MM.1S (cell line): ENCODE results near the gene FAM83B.

ENCODE experiments used
- DNase-seq: peaks from one replicate; pipeline ENCODE4 v3.0.0-alpha.2; 2015
- H2AFZ ChIP-seq: fragments of 300-600 bp; sonication (generic); 2 replicates; pipeline ENCODE4 v1.6.0; 2016; ENCODE audit warnings: antibody characterized with exemption, low read length
- H3F3A ChIP-seq: fragments of 300-600 bp; sonication (generic); 2 replicates; pipeline ENCODE4 v1.6.1; 2016; ENCODE audit warnings: mild to moderate bottlenecking, antibody characterized with exemption, low read length, moderate library complexity, mixed read lengths; ENCODE audit not compliant: insufficient read depth
- H3K27ac ChIP-seq: fragments of 300-600 bp; sonication (generic); 2 replicates; pipeline ENCODE4 v1.5.1; 2016; ENCODE audit warnings: mild to moderate bottlenecking, low read length
- H3K27me3 ChIP-seq: fragments of 300-600 bp; sonication (generic); replicated peaks from 2 replicates; pipeline ENCODE4 v1.6.0; 2016; ENCODE audit warnings: low read length; ENCODE audit not compliant: insufficient read depth
- H3K36me3 ChIP-seq: fragments of 300-600 bp; sonication (generic); replicated peaks from 2 replicates; pipeline ENCODE4 v1.6.1; 2016; ENCODE audit warnings: mild to moderate bottlenecking, low read length, mixed read lengths; ENCODE audit not compliant: insufficient read depth
- H3K4me1 ChIP-seq: fragments of 300-600 bp; sonication (generic); 2 replicates; pipeline ENCODE4 v1.6.1; 2016; ENCODE audit warnings: low read length, mixed read lengths
- H3K4me2 ChIP-seq: fragments of 300-600 bp; sonication (generic); 2 replicates; pipeline ENCODE4 v1.6.0; 2016; ENCODE audit warnings: low read depth, low read length
- H3K4me3 ChIP-seq: fragments of 300-600 bp; sonication (generic); 2 replicates; pipeline ENCODE4 v1.5.1; 2016; ENCODE audit warnings: low read length, mixed read lengths
- H3K79me2 ChIP-seq: fragments of 300-600 bp; sonication (generic); 2 replicates; pipeline ENCODE4 v1.6.1; 2016; ENCODE audit warnings: mixed run types, low read length, mixed read lengths
- H3K9ac ChIP-seq: fragments of 300-600 bp; sonication (generic); 2 replicates; pipeline ENCODE4 v1.6.1; 2016; ENCODE audit warnings: low read length, mixed read lengths
- H3K9me2 ChIP-seq: fragments of 300-600 bp; sonication (generic); replicated peaks from 2 replicates; pipeline ENCODE4 v1.6.1; 2016; ENCODE audit warnings: mild to moderate bottlenecking, low read length, mixed read lengths; ENCODE audit not compliant: insufficient read depth
- H3K9me3 ChIP-seq: fragments of 300-600 bp; sonication (generic); replicated peaks from 2 replicates; pipeline ENCODE4 v1.6.1; 2016; ENCODE audit warnings: mild to moderate bottlenecking, low read length, mixed read lengths; ENCODE audit not compliant: insufficient read depth
- H4K20me1 ChIP-seq: fragments of 300-600 bp; sonication (generic); 2 replicates; pipeline ENCODE4 v1.6.1; 2016; ENCODE audit warnings: mild to moderate bottlenecking, low read length, moderate library complexity, mixed read lengths; ENCODE audit not compliant: insufficient read depth
- EZH2 ChIP-seq: fragments of 300-600 bp; sonication (generic); optimal IDR thresholded peaks from 2 replicates; pipeline ENCODE3; 2017; ENCODE audit warnings: low read depth, mild to moderate bottlenecking, antibody characterized with exemption, low read length, mixed read lengths
- EZH2phosphoT487 ChIP-seq: fragments of 300-600 bp; sonication (generic); IDR thresholded peaks from 2 replicates; pipeline ENCODE4 v1.6.1; 2018; ENCODE audit warnings: antibody characterized with exemption, low read length
- TF ChIP-seq, protein P1 (sequence below): fragments of 300-600 bp; sonication (generic); IDR thresholded peaks from 2 replicates; pipeline ENCODE4 v1.5.1; 2016; ENCODE audit warnings: antibody characterized with exemption, low read length, mixed read lengths

Gene FAM83B

GRCh38 chr6:54903884-54904283, 57.3 kb downstream of the FAM83B start:
- Histone ChIP-seq H3K4me3 (no peak overlapping the region), H4K20me1 (no peaks in the 10 kb centered on the region), H3K27me3 (no peaks in the 10 kb centered on the region), H3K4me2 (no peak overlapping the region), H3K9ac (no peak overlapping the region), H2AFZ (no peak overlapping the region), H3K79me2 (no peaks in the 10 kb centered on the region), H3K9me2 (no peaks in the 10 kb centered on the region), H3K4me1 (peaks cover 13% of the 10 kb centered on the region; the same call in 1 of the 2 replicates), H3K36me3 (no peaks in the 10 kb centered on the region), H3K27ac (no peak overlapping the region), H3K9me3 (no peaks in the 10 kb centered on the region), H3F3A (no peaks in the 10 kb centered on the region)
- no peak for DNase-seq
- no peak for TF ChIP-seq EZH2phosphoT487
- no peak for TF ChIP-seq EZH2
- TF ChIP-seq, protein P1, sequence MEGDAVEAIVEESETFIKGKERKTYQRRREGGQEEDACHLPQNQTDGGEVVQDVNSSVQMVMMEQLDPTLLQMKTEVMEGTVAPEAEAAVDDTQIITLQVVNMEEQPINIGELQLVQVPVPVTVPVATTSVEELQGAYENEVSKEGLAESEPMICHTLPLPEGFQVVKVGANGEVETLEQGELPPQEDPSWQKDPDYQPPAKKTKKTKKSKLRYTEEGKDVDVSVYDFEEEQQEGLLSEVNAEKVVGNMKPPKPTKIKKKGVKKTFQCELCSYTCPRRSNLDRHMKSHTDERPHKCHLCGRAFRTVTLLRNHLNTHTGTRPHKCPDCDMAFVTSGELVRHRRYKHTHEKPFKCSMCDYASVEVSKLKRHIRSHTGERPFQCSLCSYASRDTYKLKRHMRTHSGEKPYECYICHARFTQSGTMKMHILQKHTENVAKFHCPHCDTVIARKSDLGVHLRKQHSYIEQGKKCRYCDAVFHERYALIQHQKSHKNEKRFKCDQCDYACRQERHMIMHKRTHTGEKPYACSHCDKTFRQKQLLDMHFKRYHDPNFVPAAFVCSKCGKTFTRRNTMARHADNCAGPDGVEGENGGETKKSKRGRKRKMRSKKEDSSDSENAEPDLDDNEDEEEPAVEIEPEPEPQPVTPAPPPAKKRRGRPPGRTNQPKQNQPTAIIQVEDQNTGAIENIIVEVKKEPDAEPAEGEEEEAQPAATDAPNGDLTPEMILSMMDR: no peak

DNA sequence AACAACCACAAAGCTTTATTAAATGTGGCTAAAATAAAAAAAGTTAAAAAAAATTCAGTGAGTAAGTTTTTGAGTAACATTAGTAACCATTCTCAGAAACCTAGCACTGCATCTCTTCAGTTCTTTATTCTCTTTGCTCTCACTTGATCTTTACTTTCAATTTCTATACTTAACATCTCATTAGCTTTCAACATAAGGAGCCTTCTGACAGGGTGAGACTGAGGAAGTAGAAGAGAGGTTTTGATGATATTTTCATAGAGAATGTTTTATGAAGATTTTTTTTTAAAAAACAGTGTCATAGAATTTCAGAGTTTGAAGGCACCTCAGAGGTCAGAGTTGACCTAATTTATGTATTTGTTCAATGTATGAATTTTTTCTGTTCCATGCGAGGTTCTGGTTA, 60.8 kb downstream of the FAM83B start:
- Histone ChIP-seq H3K27ac (no peak overlapping the region), H3K27me3 (no peaks in the 10 kb centered on the region), H3K9me2 (no peaks in the 10 kb centered on the region), H3K79me2 (no peaks in the 10 kb centered on the region), H2AFZ (no peak overlapping the region), H3K9me3 (no peaks in the 10 kb centered on the region), H3F3A (no peaks in the 10 kb centered on the region), H3K4me2 (no peak overlapping the region), H4K20me1 (no peaks in the 10 kb centered on the region), H3K9ac (no peak overlapping the region), H3K4me3 (no peak overlapping the region), H3K4me1 (0 out of 2 replicates have a peak, but pooled peaks cover 5% of the 10 kb centered on the region), H3K36me3 (no peaks in the 10 kb centered on the region)
- TF ChIP-seq EZH2 (no peak), EZH2phosphoT487 (no peak)
- TF ChIP-seq, protein P1: no peak
- DNase-seq: peak; percentile 41

DNA sequence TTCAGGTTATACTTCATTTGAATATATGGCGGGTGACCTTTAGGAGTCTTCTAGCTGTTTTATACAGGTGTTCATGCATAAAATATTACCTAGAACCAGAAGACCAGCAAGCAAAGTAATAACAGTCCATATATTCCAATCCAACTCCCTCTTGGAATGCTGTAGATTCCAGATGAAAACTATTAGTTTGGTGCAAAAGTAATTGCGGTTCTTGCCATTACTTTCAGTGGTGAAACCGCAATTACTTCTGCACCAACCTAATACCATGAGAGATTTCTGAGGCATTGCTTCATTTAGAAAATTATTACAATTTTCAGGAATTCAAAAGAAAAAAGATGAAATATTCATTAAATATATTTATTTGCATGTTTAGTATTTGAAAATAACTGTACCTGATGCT, 62.6 kb downstream of the FAM83B start:
- no peak overlapping the region for H3K4me2 ChIP-seq
- no peak overlapping the region for H3K9ac ChIP-seq
- H2AFZ ChIP-seq: no peak overlapping the region
- no peaks in the 10 kb centered on the region for H3K27me3 ChIP-seq
- no peak overlapping the region for H3K27ac ChIP-seq
- H3K4me1 ChIP-seq: 0 out of 2 replicates have a peak, but pooled peaks cover 5% of the 10 kb centered on the region
- H3K9me3 ChIP-seq: no peaks in the 10 kb centered on the region
- H3F3A ChIP-seq: no peaks in the 10 kb centered on the region
- no peaks in the 10 kb centered on the region for H3K36me3 ChIP-seq
- no peaks in the 10 kb centered on the region for H3K79me2 ChIP-seq
- no peaks in the 10 kb centered on the region for H4K20me1 ChIP-seq
- no peak for TF ChIP-seq EZH2phosphoT487
- TF ChIP-seq, protein P1: no peak
- no peak for TF ChIP-seq EZH2
- DNase-seq: no peak
- no peak overlapping the region for H3K4me3 ChIP-seq
- no peaks in the 10 kb centered on the region for H3K9me2 ChIP-seq
